Suprapubic skin (tissue), 4 donors: ENCODE results near the gene NXPE2. TPM values are rescaled to one million over a fixed set of nuclear protein-coding genes. Genes with fewer than 3 reads are reported as not detected.
"Not testable (repeated sequence)": the region's sequence is repeated elsewhere in the genome, so short reads cannot be mapped to it uniquely, and the experiment has no call there.

Experiments
- DNase-seq, 2 donors: peaks; one replicate each; pipeline ENCODE4 v3.0.0-alpha.2; 2019; ENCODE audit warnings: low spot score in 2 of 2
- H3K27ac ChIP-seq: fragments of 200-600 bp; sonication (generic); one replicate; pipeline ENCODE4 v1.5.1; 2019
- H3K27me3 ChIP-seq: fragments of 200-600 bp; sonication (generic); one replicate; pipeline ENCODE4 v1.5.1; 2019
- H3K36me3 ChIP-seq: fragments of 200-600 bp; sonication (generic); one replicate; pipeline ENCODE4 v1.5.1; 2019
- H3K4me1 ChIP-seq: fragments of 200-600 bp; sonication (generic); one replicate; pipeline ENCODE4 v1.5.1; 2019
- H3K4me3 ChIP-seq: fragments of 200-600 bp; sonication (generic); one replicate; pipeline ENCODE4 v1.5.1; 2019; ENCODE audit warnings: mild to moderate bottlenecking
- H3K9me3 ChIP-seq: fragments of 200-600 bp; sonication (generic); one replicate; pipeline ENCODE4 v1.5.1; 2019
- CTCF ChIP-seq, 2 donors: fragments of 200-600 bp in 1 of 2; fragments of 450-650 bp in 1 of 2; sonication (generic) in 1 of 2; IDR thresholded peaks; one replicate each; pipeline ENCODE4 v1.5.1; 2016 to 2019; ENCODE audit warnings: antibody characterized with exemption in 2 of 2, mild to moderate bottlenecking in 1 of 2, moderate library complexity in 1 of 2
- EP300 ChIP-seq: sonication (generic); formaldehyde crosslinking; IDR thresholded peaks from one replicate; pipeline ENCODE4 v1.6.1; 2017; ENCODE audit warnings: antibody characterized with exemption
- POLR2A ChIP-seq, 2 donors: fragments of 450-650 bp; IDR thresholded peaks; one replicate each; pipeline ENCODE4 v1.6.1; 2017; ENCODE audit warnings: antibody characterized with exemption in 2 of 2, mild to moderate bottlenecking in 2 of 2, moderate library complexity in 2 of 2
- POLR2AphosphoS5 ChIP-seq, 3 donors: sonication (generic); formaldehyde crosslinking; IDR thresholded peaks; one replicate each; pipeline ENCODE4 v1.6.1; 2017; ENCODE audit warnings: antibody characterized with exemption in 3 of 3
- WGBS: methylation state at CpG from one replicate; pipeline ENCODE4 v1.1.5; 2018; 5-methylcytosine and 5-hydroxymethylcytosine counted together
- total RNA-seq, 4 donors: library from RNA; depleted of rRNA; stranded (reverse); fragments of >200 nt; gene quantifications; one replicate each; pipeline ENCODE4 v1.1.0, GENCODE V29; 2016

NXPE2 gene
- not detected for total RNA-seq

GRCh38 chr11:114678125-114679036 lies at the start of gene NXPE2:
Gene NXPE2 (plus strand): TSS chr11:114678527. CDS start chr11:114678576, 49 bp downstream.
- TF ChIP-seq EP300 (no peak), POLR2A (IDR thresholded peaks at IDR 0.05) (no peak), POLR2AphosphoS5 (IDR thresholded peaks at IDR 0.05) (no peak), CTCF (IDR thresholded peaks at IDR 0.05) (no peak)
- no peaks in the 10 kb centered on the region for H3K27me3 ChIP-seq
- no peaks in the 10 kb centered on the region for H3K4me1 ChIP-seq
- H3K4me3 ChIP-seq, result no peak within 1 kb of the TSS
- no peak for DNase-seq
- H3K27ac ChIP-seq, result peak within 1 kb of the TSS; percentile 13
- WGBS, result 51% methylated on average over 8 of the region's 8 CpGs
- H3K9me3 ChIP-seq, result no peaks in the 10 kb centered on the region
- no peaks in the 10 kb centered on the region for H3K36me3 ChIP-seq

- H3K9me3 ChIP-seq, H3K36me3 ChIP-seq, H3K27me3 ChIP-seq, DNase-seq, H3K27ac ChIP-seq, H3K4me1 ChIP-seq, H3K4me3 ChIP-seq: not testable (repeated sequence)
- 94% methylated on average over 13 of the region's 13 CpGs for WGBS
Observed at GRCh38 chr11:114631445-114631965, 46.8 kb upstream of the NXPE2 start.

- H3K27me3 ChIP-seq, H3K4me1 ChIP-seq, H3K9me3 ChIP-seq, DNase-seq, H3K4me3 ChIP-seq, H3K27ac ChIP-seq, H3K36me3 ChIP-seq: not testable (repeated sequence)
- 98% methylated on average over 6 of the region's 6 CpGs for WGBS
Observed at GRCh38 chr11:114639440-114639839, 38.9 kb upstream of the NXPE2 start.

GRCh38 chr11:114650661-114651060 lies 27.7 kb upstream of the NXPE2 start:
- Histone ChIP-seq H3K27me3 (no peaks in the 10 kb centered on the region), H3K9me3 (no peaks in the 10 kb centered on the region), H3K4me3 (no peak overlapping the region), H3K27ac (no peak overlapping the region), H3K4me1 (no peaks in the 10 kb centered on the region), H3K36me3 (no peaks in the 10 kb centered on the region)
- WGBS, result 80% methylated on average over 3 of the region's 3 CpGs
- no peak for DNase-seq
- TF ChIP-seq POLR2AphosphoS5 (IDR thresholded peaks at IDR 0.05) (no peak), EP300 (no peak), POLR2A (IDR thresholded peaks at IDR 0.05) (no peak), CTCF (IDR thresholded peaks at IDR 0.05) (no peak)

GRCh38 chr11:114651145-114651718 lies 27.1 kb upstream of the NXPE2 start:
- TF ChIP-seq CTCF (IDR thresholded peaks at IDR 0.05) (no peak), POLR2A (IDR thresholded peaks at IDR 0.05) (no peak), EP300 (no peak), POLR2AphosphoS5 (IDR thresholded peaks at IDR 0.05) (no peak)
- Histone ChIP-seq H3K27ac (no peak overlapping the region), H3K9me3 (no peaks in the 10 kb centered on the region)

GRCh38 chr11:114653148-114653547 lies 25.2 kb upstream of the NXPE2 start:
- H3K27ac ChIP-seq, result no peak overlapping the region
- WGBS, result 55% methylated on average over 2 of the region's 2 CpGs
- H3K9me3 ChIP-seq, result no peaks in the 10 kb centered on the region
- H3K4me3 ChIP-seq, result no peak overlapping the region
- no peaks in the 10 kb centered on the region for H3K27me3 ChIP-seq
- H3K36me3 ChIP-seq, result no peaks in the 10 kb centered on the region
- no peak for TF ChIP-seq POLR2A (IDR thresholded peaks at IDR 0.05)
- TF ChIP-seq CTCF (IDR thresholded peaks at IDR 0.05), result no peak
- TF ChIP-seq EP300, result no peak
- TF ChIP-seq POLR2AphosphoS5 (IDR thresholded peaks at IDR 0.05), result no peak
- DNase-seq, result no peak
- no peaks in the 10 kb centered on the region for H3K4me1 ChIP-seq

More at GRCh38 chr11:114651145-114651718, 27.1 kb upstream of the NXPE2 start:
- no peak for DNase-seq
- no peaks in the 10 kb centered on the region for H3K36me3 ChIP-seq
- 91% methylated on average over 19 of the region's 19 CpGs for WGBS
- H3K27me3 ChIP-seq, result no peaks in the 10 kb centered on the region
- H3K4me1 ChIP-seq, result no peaks in the 10 kb centered on the region
- H3K4me3 ChIP-seq, result no peak overlapping the region
